PFSK-1 (cell line): Measurements from ENCODE around the gene ARSK.

Experiments used
- POLR2AphosphoS5 ChIP-seq: IDR thresholded peaks from 2 replicates; pipeline ENCODE4 v1.6.1; 2012; ENCODE audit warnings: low read depth, mild to moderate bottlenecking, control low read depth, low read length, moderate library complexity
- TAF1 ChIP-seq: IDR thresholded peaks from 2 replicates; pipeline ENCODE4 v1.6.1; 2012; ENCODE audit warnings: low read length, control low read depth, borderline replicate concordance; ENCODE audit not compliant: insufficient read depth

- TF ChIP-seq TAF1 (no peak), POLR2AphosphoS5 (no peak)
Observed at GRCh38 chr5:95621839-95622629, 67.1 kb downstream of the ARSK start.
